GM21447 (cell line): ENCODE data around the gene FAM136A.
"Not testable (repeated sequence)": the region's sequence is repeated elsewhere in the genome, so short reads cannot be mapped to it uniquely, and the experiment has no call there.

Source experiments
- ATAC-seq: cut with Tn5 transposase; IDR thresholded peaks from one replicate; pipeline ENCODE4 v1.9.1; 2021; ENCODE audit not compliant: unreplicated experiment

FAM136A gene

DNA sequence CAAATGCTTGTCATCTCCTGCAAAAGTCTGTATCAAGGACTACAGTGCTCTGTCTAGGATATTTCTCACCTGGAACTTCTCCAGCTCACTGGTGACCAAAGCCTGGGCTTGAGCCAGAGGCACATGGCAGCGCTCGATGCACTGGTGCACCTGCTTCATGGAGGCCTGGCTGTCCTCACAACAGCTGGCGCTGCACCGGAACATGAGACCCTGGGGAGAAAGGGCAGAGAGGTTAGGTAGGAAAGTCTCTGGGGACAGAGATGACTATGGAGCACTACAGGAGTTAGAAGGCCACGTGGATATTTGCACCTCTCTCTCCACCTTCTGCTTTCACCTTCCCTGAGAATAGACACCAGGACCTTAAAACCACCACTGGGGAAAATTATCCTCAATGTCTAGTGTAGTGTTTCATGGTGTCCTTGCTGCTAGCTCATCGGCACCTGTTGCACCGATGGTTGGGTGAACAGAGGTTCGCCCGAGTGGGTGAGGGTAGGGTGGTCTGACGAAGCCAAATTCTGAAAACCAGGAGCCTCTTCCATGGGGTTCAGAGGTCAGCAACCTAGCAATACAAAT, 1.0 kb downstream of the FAM136A start:
- ATAC-seq, result peak; percentile 4

DNA sequence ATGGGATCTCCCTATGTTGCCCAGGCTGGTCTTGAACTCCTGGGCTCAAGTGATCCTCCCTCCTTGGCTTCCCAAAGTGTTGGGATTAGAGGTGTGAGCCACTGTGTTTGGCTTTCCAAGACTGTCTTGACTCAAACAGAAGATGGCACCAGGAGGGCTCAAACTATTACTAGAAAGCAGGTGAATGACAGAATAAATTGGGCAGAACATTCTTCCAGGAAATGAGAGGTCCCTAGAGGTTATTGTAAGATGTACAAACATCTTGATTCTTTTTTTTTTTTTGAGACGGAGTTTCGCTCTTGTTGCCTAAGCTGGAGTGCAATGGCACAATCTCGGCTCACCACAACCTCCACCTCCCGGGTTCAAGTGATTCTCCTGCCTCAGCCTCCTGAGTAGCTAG, 4.0 kb downstream of the FAM136A start:
- not testable (repeated sequence) for ATAC-seq

DNA sequence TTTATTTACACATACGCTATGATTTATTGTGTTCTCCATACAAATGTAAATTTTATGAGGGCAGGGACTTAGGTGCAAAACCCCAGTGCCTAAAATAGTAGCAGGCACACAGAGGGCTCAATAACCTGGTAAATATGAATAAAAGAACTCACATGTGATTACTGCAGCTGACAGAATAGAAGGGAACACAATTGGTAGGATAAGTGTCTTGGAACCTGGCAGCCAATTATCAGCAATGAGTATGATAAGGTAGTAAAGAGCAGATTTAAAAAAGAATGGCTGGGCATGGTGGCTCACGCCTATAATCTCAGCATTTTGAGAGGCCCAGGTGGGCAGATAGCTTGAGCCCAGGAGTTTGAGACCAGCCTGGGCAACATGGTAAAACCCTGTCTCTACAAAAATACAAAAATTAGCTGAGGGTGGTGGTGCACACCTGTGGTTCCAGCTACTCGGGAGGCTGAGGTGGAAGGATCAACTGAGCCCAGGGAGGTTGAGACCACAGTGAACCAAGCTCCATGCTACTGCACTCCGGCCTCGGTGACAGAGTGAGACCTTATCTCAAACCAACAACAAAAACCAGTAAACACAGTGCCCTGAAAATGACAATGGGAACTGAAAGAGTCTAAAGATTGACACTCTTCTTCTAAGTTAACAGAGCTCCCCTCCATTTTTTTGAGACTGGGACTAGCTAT, 18.2 kb downstream of the FAM136A start:
- no peak for ATAC-seq

- ATAC-seq, result no peak
Measured at GRCh38 chr2:70282439-70282838, 19.4 kb downstream of the FAM136A start.

- no peak for ATAC-seq
Measured at GRCh38 chr2:70280242-70280798, 21.5 kb downstream of the FAM136A start.

- no peak for ATAC-seq
Measured at GRCh38 chr2:70270323-70270722, 31.5 kb downstream of the FAM136A start.

DNA sequence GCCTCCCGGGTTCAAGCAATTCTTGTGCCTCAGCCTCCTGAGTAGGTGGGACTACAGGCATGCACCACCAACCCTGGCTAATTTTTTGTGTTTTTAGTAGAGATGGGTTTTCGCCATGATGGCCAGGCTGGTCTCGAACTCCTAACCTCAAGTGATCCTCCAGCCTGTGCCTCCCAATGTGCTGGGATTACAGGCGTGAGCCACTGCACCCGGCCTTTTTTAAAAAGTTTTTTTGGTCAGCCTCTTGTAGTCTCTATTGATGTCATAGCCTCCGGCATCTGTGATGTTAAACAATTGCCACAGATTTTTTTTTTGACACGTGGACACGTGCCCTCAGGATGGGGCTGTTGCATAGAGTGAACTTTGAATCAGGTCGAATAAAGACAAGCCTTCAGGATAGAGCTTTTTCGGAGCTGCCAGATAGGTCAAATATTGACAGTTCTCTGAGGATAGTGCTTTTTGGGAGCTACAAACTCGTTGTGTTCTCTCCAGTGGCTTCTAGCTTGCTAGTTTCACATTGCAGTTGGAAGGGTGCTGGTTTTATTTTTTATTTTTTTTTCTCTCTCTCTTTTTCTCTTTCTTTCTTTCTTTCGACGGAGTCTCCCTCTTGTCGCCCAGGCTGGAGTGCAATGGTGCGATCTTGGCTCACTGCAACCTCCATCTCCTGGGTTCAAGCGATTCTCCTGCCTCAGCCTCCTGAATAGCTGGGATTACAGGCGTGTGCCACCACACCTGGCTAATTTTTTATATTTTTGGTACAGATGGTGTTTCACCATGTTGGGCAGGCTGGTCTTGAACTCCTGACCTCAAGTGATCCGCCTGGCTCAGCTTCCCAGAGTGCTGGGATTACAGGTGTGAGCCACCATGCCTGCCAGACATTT, 32.2 kb downstream of the FAM136A start:
- ATAC-seq, result not testable (repeated sequence)

- ATAC-seq, result not testable (repeated sequence)
Measured at GRCh38 chr2:70266925-70267324, 34.9 kb downstream of the FAM136A start.

DNA sequence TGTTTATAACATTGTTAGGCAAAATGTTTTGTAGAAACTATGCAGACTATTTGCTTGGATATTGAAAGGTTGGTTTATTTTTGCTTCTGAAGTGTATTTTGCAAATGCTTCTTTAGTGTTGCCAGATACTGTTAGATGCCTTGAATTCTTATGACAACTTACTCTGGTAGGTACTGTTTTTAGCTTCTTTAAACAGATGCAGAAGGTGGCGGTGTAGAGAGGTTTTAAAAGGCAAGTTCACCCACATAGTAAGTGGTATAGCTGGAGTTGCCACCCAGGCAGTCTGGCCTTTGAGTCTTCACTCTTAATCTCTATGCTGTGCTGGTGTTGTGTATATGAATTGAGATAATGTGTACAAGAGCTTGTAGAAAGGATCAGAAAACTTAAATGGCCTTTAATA, 40.4 kb downstream of the FAM136A start:
- ATAC-seq, result no peak

DNA sequence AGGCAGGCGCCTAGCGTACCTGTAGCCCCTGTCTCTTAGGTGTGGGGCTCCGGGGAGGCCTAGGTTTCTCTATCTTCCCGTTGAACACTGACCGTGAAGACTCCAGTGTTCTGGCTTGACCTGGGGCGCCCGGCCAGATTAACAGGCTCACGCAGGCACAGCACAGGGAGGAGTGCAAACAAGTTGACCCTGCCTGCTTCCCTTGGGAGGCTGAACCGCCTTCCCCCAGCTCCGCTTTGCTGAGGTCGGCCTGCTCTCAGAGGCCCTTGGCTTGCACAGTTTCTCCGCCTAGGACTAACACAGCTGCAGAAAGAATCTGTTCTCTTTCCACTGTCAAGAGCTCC, 43.4 kb downstream of the FAM136A start:
- ATAC-seq, result peak; percentile 1

DNA sequence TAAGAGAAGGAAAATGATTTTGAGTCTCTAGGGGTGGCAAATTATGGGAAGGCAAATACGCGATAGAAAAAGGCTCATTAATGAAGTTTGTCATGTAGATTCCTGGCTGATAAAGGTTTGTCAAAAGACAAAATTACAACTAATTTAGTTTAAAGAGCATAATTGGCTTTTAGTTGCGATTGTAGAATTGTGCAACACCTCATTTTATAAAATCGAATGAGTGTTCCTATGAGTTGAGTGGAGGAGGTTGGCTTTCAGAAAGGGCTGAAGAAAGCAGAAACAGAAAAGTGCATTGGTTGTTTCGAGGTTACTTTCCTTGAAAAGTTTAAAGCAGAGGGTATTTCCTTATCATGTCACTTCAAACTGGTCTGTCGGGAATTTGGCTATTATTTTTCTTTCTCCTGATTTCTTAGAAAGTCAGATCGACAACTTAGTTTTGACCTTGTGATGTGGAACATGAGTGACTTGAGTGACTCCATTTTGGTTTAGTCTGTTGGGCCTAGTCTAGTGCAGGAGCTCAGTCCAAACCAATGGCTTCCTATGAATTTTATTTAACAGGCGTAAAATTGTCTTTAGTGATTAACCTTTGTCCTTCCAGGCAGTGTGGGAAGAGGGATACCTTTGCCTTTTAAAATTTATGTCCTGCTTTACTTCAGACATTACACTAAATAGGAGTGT, 46.1 kb downstream of the FAM136A start:
- no peak for ATAC-seq

DNA sequence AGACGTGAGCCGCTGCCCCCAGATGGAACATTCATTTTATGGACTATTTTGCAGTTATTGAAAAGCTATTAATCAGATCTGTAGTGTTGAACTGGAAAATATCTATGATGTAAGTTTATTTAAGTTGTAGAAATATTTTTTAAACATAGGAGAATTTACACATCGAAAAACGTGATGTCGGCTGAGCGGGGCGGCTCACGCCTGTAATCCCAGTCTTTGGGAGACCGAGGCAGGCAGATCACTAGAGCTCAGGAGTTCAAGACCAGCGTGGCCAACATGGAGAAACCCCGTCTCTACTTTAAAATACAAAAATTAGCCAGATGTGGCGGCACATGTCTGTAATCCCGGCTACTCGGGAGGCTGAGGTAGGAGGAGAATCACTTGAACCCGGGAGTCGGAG, 51.4 kb downstream of the FAM136A start:
- no peak for ATAC-seq

- peak; percentile 96 for ATAC-seq
Measured at GRCh38 chr2:70248181-70248847, 53.6 kb downstream of the FAM136A start, which contains the start of gene TIA1. TIA1 (minus strand) TSS chr2:70248628; CDS start chr2:70248430, 198 bp downstream.

DNA sequence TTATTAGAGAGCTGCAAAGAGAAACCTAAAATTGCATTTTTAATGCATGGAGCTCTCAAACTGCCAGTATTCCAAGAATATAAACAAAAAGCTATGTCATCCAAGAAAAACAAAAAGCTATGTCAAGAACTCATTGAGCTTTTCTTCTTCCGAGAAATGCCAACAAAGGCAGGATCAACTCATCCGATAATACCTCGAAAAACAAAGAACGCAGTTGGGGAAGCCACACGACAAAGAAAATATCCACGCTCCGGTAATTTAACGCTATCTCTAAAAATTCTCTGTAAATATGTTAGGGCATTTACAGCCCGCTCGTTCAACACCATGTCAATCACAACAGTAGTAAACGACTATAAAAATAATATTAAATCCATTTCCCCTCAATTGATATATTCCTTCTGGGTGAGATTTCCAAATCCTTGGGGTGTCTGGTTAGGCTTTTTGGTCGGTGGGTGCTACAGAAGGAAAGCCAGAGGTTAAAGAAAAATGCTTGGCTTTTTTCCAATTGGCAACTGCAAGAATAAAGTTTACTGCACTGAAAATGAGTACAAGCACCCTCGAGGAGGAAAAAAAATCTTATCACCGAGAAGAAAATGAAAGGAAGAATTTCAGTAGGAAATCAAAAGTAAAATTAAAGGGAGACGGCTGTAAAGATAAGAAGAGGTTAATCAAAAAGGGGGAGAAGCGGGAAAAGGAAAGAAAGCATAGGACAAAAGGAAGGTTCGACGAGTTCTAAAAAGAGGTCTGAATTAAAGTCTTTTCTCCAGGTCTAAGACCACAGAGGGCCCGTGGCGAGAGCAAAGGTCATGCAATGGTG, 54.3 kb downstream of the FAM136A start:
- no peak for ATAC-seq
